Measurements from ENCODE around the gene TCF3. TPM values are rescaled to one million over a fixed set of nuclear protein-coding genes. Genes with fewer than 3 reads are reported as not detected.

The TCF3 gene
- total RNA-seq, 1 donor = 37.4 TPM

GRCh38 chr19:1661995-1662394 is 9.6 kb upstream of the TCF3 start:
- H3K27me3 ChIP-seq (ENCODE audit: insufficient read depth, low read length) = no peaks in the 10 kb centered on the region

DNA sequence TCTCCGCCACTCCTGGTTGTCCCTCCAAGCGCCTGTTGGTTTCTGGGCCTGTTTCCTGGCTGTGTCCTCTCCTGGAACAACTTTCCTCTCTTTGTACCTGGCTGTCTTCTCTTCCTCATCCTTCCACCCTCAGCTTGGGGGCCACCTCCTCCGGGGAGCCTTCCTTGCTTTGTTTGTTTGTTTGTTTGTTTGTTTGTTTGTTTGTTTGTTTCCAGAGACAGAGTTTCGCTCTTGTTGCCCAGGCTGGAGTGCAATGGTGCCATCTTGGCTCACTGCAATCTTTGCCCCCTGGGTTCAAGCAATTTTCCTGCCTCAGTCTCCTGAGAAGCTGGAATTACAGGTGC is 6.6 kb upstream of the TCF3 start:
- Histone ChIP-seq H3K27me3 (ENCODE audit: insufficient read depth, low read length) (no peaks in the 10 kb centered on the region), H3K4me3 (ENCODE audit: low read length) (no peak overlapping the region), H3K4me1 (ENCODE audit: insufficient read depth, low read length) (peaks cover 14% of the 10 kb centered on the region), H3K9me3 (ENCODE audit: low read depth, low read length) (no peaks in the 10 kb centered on the region)

More at GRCh38 chr19:1661995-1662394, 9.6 kb upstream of the TCF3 start:
- no peaks in the 10 kb centered on the region for H3K9me3 ChIP-seq (ENCODE audit: low read depth, low read length)
- H3K4me1 ChIP-seq (ENCODE audit: insufficient read depth, low read length) = peaks cover 12% of the 10 kb centered on the region
- no peak overlapping the region for H3K4me3 ChIP-seq (ENCODE audit: low read length)

GRCh38 chr19:1658150-1659083 is 6.0 kb upstream of the TCF3 start:
- no peaks in the 10 kb centered on the region for H3K27me3 ChIP-seq (ENCODE audit: insufficient read depth, low read length)
- H3K4me3 ChIP-seq (ENCODE audit: low read length) = no peak overlapping the region
- peaks cover 18% of the 10 kb centered on the region for H3K4me1 ChIP-seq (ENCODE audit: insufficient read depth, low read length)
- H3K9me3 ChIP-seq (ENCODE audit: low read depth, low read length) = no peaks in the 10 kb centered on the region

- no peaks in the 10 kb centered on the region for H3K9me3 ChIP-seq (ENCODE audit: low read depth, low read length)
- peaks cover 21% of the 10 kb centered on the region for H3K4me1 ChIP-seq (ENCODE audit: insufficient read depth, low read length)
- no peak overlapping the region for H3K4me3 ChIP-seq (ENCODE audit: low read length)
- H3K27me3 ChIP-seq (ENCODE audit: insufficient read depth, low read length) = no peaks in the 10 kb centered on the region
These were observed 5.3 kb upstream of the TCF3 start for GRCh38 chr19:1657746-1658145.

GRCh38 chr19:1656988-1657536 is 4.6 kb upstream of the TCF3 start:
- no peaks in the 10 kb centered on the region for H3K27me3 ChIP-seq (ENCODE audit: insufficient read depth, low read length)
- no peak overlapping the region for H3K4me3 ChIP-seq (ENCODE audit: low read length)
- H3K4me1 ChIP-seq (ENCODE audit: insufficient read depth, low read length) = peaks cover 21% of the 10 kb centered on the region
- no peaks in the 10 kb centered on the region for H3K9me3 ChIP-seq (ENCODE audit: low read depth, low read length)

DNA sequence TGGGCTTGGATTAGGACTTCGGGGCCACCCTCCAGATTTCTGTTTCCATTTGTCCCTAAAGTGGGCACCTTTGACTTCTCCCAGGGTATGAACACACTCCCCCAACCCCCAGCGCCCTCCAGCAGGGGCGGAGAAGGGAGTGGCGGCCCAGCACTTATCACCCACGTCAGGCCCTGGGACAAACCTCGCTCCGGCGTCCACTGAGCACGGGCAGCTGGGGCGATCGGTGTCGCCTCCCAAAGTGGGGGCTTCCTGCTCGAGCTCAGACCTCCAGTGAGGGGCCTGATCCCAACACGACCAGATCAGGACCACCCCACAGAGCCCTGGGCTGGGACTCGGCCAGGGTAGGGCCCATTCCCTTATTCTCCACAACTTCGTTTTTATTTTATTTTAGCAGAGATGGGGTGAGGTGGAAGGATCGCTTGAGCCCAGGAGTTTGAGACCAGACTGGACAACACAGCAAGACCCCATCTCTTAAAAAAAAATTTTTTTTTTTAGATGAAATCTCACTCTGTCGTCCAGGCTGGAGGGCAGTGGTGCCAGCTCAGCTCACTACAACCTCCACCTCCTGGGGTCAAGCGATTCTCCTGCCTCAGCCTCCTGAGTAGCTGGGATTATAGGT is 3.7 kb upstream of the TCF3 start:
- Histone ChIP-seq H3K4me3 (ENCODE audit: low read length) (no peak overlapping the region), H3K27me3 (ENCODE audit: insufficient read depth, low read length) (no peaks in the 10 kb centered on the region), H3K9me3 (ENCODE audit: low read depth, low read length) (no peaks in the 10 kb centered on the region), H3K4me1 (ENCODE audit: insufficient read depth, low read length) (peaks cover 25% of the 10 kb centered on the region)

GRCh38 chr19:1655131-1655981 is 2.9 kb upstream of the TCF3 start:
- H3K4me3 ChIP-seq (ENCODE audit: low read length) = no peak overlapping the region
- no peaks in the 10 kb centered on the region for H3K27me3 ChIP-seq (ENCODE audit: insufficient read depth, low read length)
- peaks cover 29% of the 10 kb centered on the region for H3K4me1 ChIP-seq (ENCODE audit: insufficient read depth, low read length)
- H3K9me3 ChIP-seq (ENCODE audit: low read depth, low read length) = no peaks in the 10 kb centered on the region

GRCh38 chr19:1654178-1654792 is 1.9 kb upstream of the TCF3 start:
- H3K9me3 ChIP-seq (ENCODE audit: low read depth, low read length) = no peaks in the 10 kb centered on the region
- no peaks in the 10 kb centered on the region for H3K27me3 ChIP-seq (ENCODE audit: insufficient read depth, low read length)
- H3K4me1 ChIP-seq (ENCODE audit: insufficient read depth, low read length) = peaks cover 40% of the 10 kb centered on the region
- no peak overlapping the region for H3K4me3 ChIP-seq (ENCODE audit: low read length)

DNA sequence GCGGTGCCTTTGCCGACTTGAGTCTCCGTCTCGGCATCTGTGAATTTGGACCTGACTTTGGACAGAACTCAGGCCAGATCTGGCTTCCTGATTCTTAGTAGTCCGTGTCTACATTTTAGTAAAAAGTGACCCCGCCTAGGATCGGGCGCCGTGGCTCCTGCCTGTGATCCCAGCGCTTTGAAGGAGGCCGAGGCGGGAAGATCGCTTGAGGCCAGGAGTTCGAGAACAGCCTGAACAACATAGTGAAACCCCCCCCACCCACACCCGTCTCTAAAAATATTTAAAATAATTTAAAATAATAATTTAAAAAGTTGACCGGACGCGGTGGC is 849 bp upstream of the TCF3 start:
- Histone ChIP-seq H3K9me3 (ENCODE audit: low read depth, low read length) (no peaks in the 10 kb centered on the region), H3K4me1 (ENCODE audit: insufficient read depth, low read length) (peaks cover 45% of the 10 kb centered on the region), H3K4me3 (ENCODE audit: low read length) (peak overlapping the region; percentile 53), H3K27me3 (ENCODE audit: insufficient read depth, low read length) (no peaks in the 10 kb centered on the region)

GRCh38 chr19:1651568-1652291 is 685 bp downstream of the TCF3 start:
- peak overlapping the region; percentile 51 for H3K4me3 ChIP-seq (ENCODE audit: low read length)
- H3K9me3 ChIP-seq (ENCODE audit: low read depth, low read length) = no peaks in the 10 kb centered on the region
- peaks cover 45% of the 10 kb centered on the region for H3K4me1 ChIP-seq (ENCODE audit: insufficient read depth, low read length)

GRCh38 chr19:1650650-1651567 is 1.5 kb downstream of the TCF3 start:
- Histone ChIP-seq H3K9me3 (ENCODE audit: low read depth, low read length) (no peaks in the 10 kb centered on the region), H3K4me3 (ENCODE audit: low read length) (peak overlapping the region; percentile 51), H3K4me1 (ENCODE audit: insufficient read depth, low read length) (peaks cover 45% of the 10 kb centered on the region), H3K27me3 (ENCODE audit: insufficient read depth, low read length) (no peaks in the 10 kb centered on the region)

More at GRCh38 chr19:1651568-1652291, 685 bp downstream of the TCF3 start:
- H3K27me3 ChIP-seq (ENCODE audit: insufficient read depth, low read length) = no peaks in the 10 kb centered on the region

DNA sequence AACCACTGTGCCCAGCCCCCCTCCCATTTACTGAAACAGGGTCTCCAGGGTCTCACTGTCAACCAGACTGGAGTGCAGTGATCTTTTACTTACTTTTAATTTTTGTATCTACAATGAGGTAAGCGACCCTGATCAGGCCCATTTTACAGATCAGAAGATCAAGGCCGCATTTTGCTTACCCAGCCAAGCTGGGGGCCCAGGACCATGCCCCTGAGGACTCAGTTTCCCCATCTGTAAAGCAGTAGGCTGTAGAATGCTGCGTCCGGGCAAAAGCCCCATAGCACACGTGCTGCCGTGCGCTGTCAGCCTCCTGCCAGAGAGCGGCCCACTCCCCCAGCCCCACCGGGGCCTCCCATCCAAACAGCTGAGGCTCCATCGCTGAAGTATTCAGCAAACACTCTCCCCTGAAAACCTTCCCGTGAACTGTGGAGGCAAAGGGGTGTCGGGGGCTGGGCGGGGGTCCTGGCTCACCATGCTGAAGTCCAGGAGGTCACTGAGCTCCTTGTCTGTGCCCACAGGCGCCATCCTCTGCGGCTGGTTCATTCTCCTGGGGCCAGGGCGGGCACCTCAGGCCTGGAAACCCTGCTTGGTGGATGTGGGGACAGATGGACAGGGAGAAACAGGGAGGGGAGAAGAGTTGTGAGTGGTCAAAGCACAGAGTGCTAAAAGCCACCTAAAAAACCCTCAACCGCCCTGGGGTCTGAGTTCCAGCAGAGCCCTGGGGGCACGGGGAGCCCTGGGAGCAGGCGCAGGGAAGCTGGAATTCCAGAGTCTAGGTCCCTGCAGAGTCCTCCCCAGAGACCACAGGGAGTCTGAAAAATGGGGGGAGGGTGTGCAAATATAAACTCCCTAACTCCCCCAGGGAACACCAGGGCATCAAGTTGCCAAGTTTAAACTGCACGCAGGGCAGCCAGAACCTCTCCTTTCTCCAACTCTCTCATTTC is 2.4 kb downstream of the TCF3 start:
- Histone ChIP-seq H3K27me3 (ENCODE audit: insufficient read depth, low read length) (no peaks in the 10 kb centered on the region), H3K4me3 (ENCODE audit: low read length) (no peak overlapping the region), H3K9me3 (ENCODE audit: low read depth, low read length) (no peaks in the 10 kb centered on the region), H3K4me1 (ENCODE audit: insufficient read depth, low read length) (peaks cover 38% of the 10 kb centered on the region)

Data from mononuclear cell (primary cell).